IPS-NIHi7 (cell line): ENCODE data around the gene DENND2C.
A peak's percentile ranks its signal among the peaks of the same experiment; 100 is the strongest.

Experiments used
- DNase-seq: peaks from one replicate; pipeline ENCODE4 v3.0.0; 2012; ENCODE audit warnings: mixed read lengths; ENCODE audit errors: extremely low spot score

The DENND2C gene

GRCh38 chr1:114676115-114676514 lies 6.3 kb upstream of the DENND2C start:
- DNase-seq: no peak

DNA sequence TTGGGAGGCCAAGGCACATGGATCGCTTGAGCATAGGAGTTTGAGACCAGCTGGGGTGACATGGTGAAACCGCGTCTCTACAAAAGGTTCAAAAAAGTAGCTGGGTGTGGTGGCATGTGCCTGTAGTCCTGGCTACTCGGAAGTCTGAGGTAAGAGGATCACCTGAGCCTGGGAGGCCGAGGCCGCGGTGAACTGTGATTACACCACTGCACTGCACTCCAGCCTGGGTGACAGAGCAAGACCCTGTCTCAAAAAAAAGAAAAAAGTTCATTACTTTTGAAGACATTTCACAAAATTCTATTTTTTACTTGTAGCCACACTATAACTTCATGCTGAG lies 2.1 kb upstream of the DENND2C start:
- no peak for DNase-seq

DNA sequence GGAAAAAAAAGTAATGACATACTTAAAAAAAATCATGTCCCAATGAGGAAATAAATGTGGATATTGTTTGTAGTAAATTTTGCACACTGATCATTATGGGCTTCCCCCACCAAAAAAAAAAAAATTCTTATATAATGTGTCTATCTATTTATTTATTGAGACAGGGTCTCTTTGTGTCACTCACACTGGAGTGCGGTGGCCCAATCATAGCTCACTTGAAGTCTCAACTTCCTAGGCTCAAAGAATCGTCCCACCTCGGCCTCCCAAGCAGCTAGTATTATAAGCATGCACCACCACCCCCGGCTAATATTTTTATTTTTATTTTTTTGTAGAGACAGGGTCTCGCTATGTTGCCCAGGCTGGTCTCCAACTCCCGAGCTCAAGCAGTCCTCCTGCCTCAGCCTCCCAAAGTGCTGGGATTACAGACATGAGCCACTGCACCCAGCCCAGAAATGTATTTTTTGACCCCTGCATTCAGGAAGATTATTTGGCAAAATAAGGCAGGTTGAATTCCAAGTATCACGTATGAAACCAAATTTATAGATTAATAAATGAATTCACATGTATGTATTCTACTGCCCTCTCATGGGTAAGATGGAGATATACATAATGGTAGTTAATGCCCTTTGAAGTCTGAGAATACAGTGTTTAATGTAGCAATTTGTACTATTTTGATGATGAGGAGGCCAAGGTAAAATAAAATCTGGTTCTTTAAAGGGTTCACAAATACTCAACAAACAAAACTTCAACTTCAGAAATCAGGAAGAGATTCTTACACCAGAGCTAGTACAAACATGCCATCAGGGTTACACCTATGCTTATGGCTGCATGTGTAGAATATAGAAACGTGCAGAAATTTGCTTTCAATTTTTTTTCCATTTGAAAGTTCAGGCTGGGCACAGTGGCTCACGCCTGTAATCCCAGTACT lies 1.4 kb upstream of the DENND2C start:
- no peak for DNase-seq

DNA sequence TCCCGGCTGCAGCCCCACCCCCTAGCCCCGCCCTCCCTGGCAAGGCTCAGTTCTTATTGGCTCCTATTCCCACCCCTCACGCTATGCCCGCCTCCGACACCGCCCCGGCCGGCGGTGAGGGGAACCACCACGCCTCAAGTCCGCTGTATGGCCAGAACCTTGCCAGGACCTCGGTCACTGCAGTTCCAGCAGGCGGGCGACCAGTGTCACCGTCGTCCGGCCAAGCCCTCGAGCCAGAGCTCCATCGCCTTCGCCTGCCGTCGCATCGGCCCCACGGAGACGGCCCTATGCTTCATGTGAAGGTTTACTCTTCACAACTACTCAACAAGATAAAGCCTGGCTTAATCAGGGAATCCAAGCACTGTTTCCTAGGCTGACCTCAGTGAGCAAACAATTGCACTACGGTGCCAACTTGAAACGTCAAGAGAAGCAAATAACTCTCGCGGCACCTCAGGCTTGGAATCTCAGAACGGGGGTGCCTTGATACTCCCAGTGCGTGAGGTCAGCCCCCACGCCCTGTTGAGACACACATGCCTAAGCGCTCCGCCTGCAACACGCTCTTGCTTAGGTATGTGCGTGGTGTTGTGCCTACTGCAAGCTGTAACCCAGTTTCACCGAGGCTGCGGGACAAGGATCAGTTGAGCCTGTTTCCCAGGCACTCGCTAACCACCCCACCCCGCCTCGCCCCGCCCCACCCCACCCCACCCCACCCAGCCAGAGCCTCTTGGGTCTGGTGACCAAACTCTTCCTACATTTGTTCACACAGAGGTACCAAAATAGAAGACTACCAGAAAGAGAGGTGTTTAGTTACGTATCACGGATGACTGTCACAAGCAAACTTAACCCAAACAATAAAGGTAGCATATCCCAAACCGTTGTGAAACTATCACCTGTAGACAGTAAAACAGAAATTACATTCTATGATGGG lies 498 bp upstream of the DENND2C start:
- peak; percentile 97 for DNase-seq

- DNase-seq: no peak
Measured at GRCh38 chr1:114668784-114669561, 876 bp downstream of the DENND2C start.

DNA sequence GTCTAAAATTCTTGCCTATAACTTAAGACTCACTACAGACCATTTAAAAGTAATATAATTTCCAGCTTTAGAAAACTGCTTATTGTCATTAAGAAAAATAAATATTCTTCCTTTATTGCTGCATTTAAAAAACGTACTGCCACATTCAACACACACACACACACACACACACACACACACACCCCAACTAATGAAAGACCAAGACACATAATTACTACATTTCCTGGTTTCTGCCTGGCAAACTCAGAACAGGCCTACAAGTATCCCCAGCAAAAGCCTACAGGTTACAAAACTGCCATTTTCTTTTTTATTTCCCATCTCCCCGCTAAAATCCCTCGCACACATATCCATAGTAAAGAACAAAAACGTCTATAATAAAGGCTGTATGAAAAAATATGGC lies 1.5 kb downstream of the DENND2C start:
- DNase-seq: no peak

GRCh38 chr1:114666954-114667353 lies 2.9 kb downstream of the DENND2C start:
- DNase-seq: no peak

GRCh38 chr1:114660238-114660637 lies 9.6 kb downstream of the DENND2C start:
- DNase-seq: no peak

DNA sequence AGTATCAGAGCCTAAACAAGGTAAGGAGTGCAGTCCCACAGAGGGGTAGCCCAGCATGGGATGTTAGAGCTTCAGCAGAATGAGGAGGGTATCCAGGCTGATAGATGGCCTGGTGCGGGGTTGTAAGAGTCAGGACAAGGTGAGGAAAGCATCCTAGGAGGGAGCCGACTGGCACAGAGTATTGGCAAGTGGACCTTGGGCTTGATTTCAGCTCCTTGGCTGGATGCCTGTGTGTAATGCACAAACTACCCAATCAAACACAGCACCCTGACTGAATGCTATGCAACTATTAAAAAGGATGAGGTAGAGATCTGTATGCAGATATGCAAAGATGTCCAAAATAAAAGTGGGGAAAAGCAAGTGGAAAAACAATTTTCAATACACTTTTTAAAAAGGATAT lies 18.0 kb downstream of the DENND2C start:
- no peak for DNase-seq

DNA sequence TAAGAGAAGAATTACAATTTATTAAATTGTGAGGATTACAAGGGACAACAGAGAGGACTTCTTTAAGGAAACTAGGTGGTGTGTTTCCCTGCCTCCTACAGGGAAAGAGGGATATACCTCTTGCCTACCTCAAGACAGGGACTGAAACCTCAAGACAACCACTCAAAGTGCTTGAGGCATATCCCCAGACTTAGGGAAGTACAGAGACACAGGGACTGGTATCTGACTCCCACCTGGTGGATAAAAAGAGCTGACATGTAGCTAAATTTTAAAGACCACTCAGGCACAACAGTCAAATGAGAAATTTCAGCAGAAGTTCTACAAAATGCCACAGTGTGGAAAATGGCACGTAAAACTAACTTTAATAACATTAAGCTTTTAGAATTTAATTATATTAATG lies 21.3 kb downstream of the DENND2C start:
- DNase-seq: peak; percentile 15

GRCh38 chr1:114641377-114641776 lies 28.5 kb downstream of the DENND2C start:
- DNase-seq: no peak

DNA sequence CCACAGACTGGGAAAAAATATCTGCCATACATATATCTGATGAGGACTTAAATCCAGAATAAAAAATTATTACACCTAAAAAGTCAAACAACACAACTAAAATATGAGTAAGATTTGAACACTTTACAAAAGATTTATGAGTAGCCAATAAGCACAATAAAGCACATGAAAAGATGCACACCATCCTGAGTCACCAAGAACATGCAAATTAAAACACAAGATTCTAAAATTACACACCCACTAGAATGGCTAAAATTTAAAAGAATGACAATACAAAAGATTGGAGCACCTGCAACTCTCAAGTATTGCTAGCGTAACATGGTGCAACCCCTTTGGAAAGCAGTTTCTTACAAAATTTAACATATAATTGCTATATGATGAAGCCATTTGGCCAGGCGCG lies 30.9 kb downstream of the DENND2C start:
- DNase-seq: no peak

DNA sequence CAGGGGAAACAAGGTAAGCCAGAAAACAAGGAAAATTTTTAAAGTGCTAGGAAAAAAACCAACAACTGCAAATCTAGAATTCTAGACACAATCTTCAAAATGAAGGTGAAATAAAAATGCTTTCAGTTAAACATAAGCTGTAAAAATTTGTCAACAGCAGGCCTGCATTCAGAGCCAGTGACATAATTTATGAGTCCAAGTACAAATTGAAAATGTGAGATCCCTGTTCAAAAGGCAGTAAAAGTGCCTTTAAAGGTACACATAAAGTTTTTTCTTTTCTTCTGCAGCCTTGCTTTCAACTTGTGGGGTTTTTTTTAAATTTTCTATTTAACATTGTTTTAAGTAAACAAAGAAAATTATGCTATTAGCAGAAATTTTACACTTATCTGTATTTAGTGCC lies 37.4 kb downstream of the DENND2C start:
- no peak for DNase-seq

- no peak for DNase-seq
Measured at GRCh38 chr1:114627107-114627506, 42.7 kb downstream of the DENND2C start.

- DNase-seq: no peak
Measured at GRCh38 chr1:114623364-114623763, 46.5 kb downstream of the DENND2C start.

DNA sequence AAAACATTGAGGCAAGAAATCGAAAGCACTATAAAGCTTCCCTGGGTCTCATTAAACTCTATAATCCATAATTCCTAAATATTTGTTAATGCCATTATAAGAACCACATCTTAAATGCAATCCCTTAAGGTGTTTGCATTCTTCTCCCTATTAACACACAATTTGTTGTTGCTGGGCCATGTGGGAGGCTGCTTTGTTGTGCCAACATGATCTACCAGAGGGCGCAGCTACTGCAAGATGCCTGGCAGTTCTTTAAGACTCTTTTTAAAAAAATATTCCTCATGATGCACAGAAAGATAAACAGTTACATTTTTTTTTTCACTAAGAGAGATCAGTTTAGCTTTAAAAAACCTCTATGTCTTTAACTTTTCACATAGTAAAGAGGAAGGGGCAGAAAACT lies 49.4 kb downstream of the DENND2C start:
- no peak for DNase-seq

DNA sequence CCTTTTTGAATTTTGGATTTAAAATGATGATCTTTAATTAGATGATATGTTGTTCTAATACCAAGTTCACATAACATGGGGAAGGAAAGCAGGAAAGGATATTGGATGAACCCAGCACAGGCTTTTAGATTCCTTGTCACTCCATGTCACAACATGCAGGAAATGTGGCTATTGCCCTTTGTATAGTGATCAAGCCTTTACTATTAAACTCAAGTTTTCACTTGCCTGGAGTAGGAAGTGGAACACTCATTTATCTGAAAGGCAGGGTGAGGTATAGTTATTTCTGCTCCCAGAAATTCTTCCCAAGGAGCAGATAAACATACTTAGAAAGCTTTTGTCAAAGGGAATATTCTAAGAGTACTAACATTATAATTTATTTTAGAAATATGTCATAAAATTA lies 51.2 kb downstream of the DENND2C start:
- no peak for DNase-seq

GRCh38 chr1:114610546-114611245 lies 59.2 kb downstream of the DENND2C start:
- no peak for DNase-seq

DNA sequence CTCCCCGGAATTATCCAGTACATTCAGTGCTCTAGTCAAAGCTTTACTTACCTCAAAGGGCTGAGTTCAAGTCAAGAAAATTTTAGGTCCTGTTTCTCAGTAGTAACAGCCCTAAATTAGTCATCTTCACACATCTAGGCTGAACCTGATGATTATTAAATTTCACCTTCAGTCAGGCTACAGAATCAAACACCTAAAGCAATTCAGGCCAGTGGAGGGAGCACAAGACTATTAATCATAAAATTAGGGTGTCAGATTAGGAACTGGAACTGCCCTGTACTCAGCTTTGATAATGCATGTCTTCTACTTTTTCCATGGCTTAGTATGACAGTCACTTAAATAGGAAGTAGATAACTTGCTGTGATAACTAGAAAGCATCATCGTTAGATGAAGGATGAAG lies 60.0 kb downstream of the DENND2C start:
- DNase-seq: no peak

DNA sequence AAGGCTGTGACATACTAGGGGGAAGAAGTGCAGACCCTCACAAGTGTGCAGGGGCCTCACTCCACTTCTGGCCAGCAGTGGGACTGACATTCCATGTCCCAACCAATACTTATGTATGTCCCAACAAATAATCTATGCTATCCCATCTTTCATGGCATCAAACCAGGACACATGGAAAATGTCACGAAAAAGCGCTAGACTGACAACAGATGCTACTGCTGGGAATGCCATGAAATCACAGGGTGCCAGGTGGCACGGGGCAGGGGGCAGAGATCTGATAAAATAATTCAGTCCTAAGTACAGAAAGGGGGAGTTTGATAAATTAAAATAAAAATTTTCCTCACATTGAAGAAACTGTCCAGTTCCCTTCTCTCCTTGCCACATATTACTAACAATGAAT lies 60.8 kb downstream of the DENND2C start:
- DNase-seq: no peak

GRCh38 chr1:114607223-114607622 lies 62.6 kb downstream of the DENND2C start:
- no peak for DNase-seq
